K562 (cell line): ENCODE measurements around the gene TESK2. TPM values are rescaled to one million over a fixed set of nuclear protein-coding genes. Genes with fewer than 3 reads are reported as not detected.

Source experiments
- ATAC-seq: fragments of 200-7000 bp; cut with Tn5 transposase; 3 replicates; pipeline ENCODE4 v1.9.1; 2020; ENCODE audit warnings: moderate library complexity
- BruUV-seq: library from RNA; stranded (reverse); fragments of 400-500 nt; replicated peaks from 2 replicates; lab custom pipeline; 2021; lab: Mats Ljungman, UMichigan
- CTCF ChIA-PET: fragments of 300-600 bp; formaldehyde crosslinking; extraction: SDS; loops from one replicate; lab custom pipeline; 2021; ENCODE audit warnings: low intra/inter-chr PET ratio; lab: Yijun Ruan, JAX
- POLR2A ChIA-PET: fragments of 300-600, 350-650 bp; sonication (Branson Sonifier 250); formaldehyde crosslinking; extraction: SDS; loops from one replicate; lab custom pipeline; 2021; ENCODE audit warnings: antibody characterized with exemption, inconsistent platforms; lab: Yijun Ruan, JAX
- DNase-seq, 4 experiments: peaks; one replicate each; pipeline versions ENCODE4 v3.0.0 to v3.0.0-alpha.2; 2011 to 2018; ENCODE audit warnings: low spot score in 3 of 4, mixed read lengths in 3 of 4; ENCODE audit errors: extremely low read depth in 1 of 4
- FAIRE-seq: peaks from 2 replicates; lab custom pipeline; 2011; peaks lifted over from hg19 to GRCh38; lab: Jason Lieb, UNC
- H2AFZ ChIP-seq: 2 replicates; pipeline ENCODE4 v1.6.0; 2011; ENCODE audit warnings: low read depth, low read length, control low read depth, inconsistent platforms
- H3K27ac ChIP-seq: fragments of 200-600 bp; 3 replicates; pipeline ENCODE4 v1.8.0; 2011; ENCODE audit warnings: low read depth, mild to moderate bottlenecking, control low read depth, inconsistent platforms, low read length, moderate library complexity, mixed read lengths; ENCODE audit errors: extremely low read depth
- H3K27me3 ChIP-seq, 2 experiments: fragments of 300-600 bp in 1 of 2; 2 replicates in 1 of 2; 3 replicates in 1 of 2; pipeline versions ENCODE4 v1.6.0 to v1.8.0; 2011; ENCODE audit warnings: inconsistent platforms in 2 of 2, low read length in 2 of 2, mild to moderate bottlenecking in 1 of 2, mixed read lengths in 1 of 2, moderate library complexity in 1 of 2; ENCODE audit not compliant: control insufficient read depth in 2 of 2, insufficient read depth in 2 of 2
- H3K36me3 ChIP-seq: fragments of 300-600 bp; 3 replicates; pipeline ENCODE4 v1.8.0; 2011; ENCODE audit warnings: mild to moderate bottlenecking, low read length, inconsistent platforms; ENCODE audit not compliant: control insufficient read depth, insufficient read depth
- H3K4me1 ChIP-seq, 2 experiments: fragments of 200-600 bp in 1 of 2; replicated peaks in 1 of 2; 2 replicates in 1 of 2; 3 replicates in 1 of 2; pipeline versions ENCODE4 v1.5.1 to v1.8.0; 2011; ENCODE audit warnings: inconsistent platforms in 2 of 2, low read length in 2 of 2, mild to moderate bottlenecking in 1 of 2, mixed read lengths in 1 of 2, moderate library complexity in 1 of 2; ENCODE audit not compliant: control insufficient read depth in 2 of 2, insufficient read depth in 2 of 2
- H3K4me2 ChIP-seq: 2 replicates; pipeline ENCODE4 v1.6.1; 2011; ENCODE audit warnings: low read length, control low read depth, inconsistent platforms, mixed read lengths; ENCODE audit not compliant: insufficient read depth
- H3K4me3 ChIP-seq: fragments of 200-600 bp; sonication (generic), shearing (Covaris generic); 2 replicates; pipeline ENCODE4 v1.5.1; 2016; ENCODE audit warnings: control low read depth, inconsistent platforms
- H3K79me2 ChIP-seq: fragments of 200-600 bp; 3 replicates; pipeline ENCODE4 v1.8.0; 2011; ENCODE audit warnings: low read length, inconsistent platforms; ENCODE audit not compliant: control insufficient read depth, insufficient read depth
- H3K9ac ChIP-seq, 2 experiments: 2 replicates each; pipeline versions ENCODE4 v1.6.0 to v1.6.1; 2011; ENCODE audit warnings: low read depth in 2 of 2, low read length in 2 of 2, control low read depth in 1 of 2, inconsistent platforms in 1 of 2, mild to moderate bottlenecking in 1 of 2, mixed read lengths in 1 of 2; ENCODE audit not compliant: insufficient read depth in 1 of 2
- H3K9me1 ChIP-seq: one replicate; pipeline ENCODE4 v1.6.0; 2011; ENCODE audit warnings: inconsistent platforms, mild to moderate bottlenecking, low read length, moderate library complexity; ENCODE audit not compliant: control insufficient read depth, insufficient read depth
- H3K9me3 ChIP-seq: replicated peaks from 2 replicates; pipeline ENCODE4 v1.5.1; 2011; ENCODE audit warnings: low read depth, low read length, inconsistent platforms; ENCODE audit not compliant: control insufficient read depth, insufficient read depth
- H4K20me1 ChIP-seq: replicated peaks from 2 replicates; pipeline ENCODE4 v1.6.1; 2011; ENCODE audit warnings: low read length, inconsistent platforms, mixed read lengths; ENCODE audit not compliant: control insufficient read depth, insufficient read depth
- CHCHD3 ChIP-seq: fragments of 250-450 bp; sonication (Bioruptor Pico); IDR thresholded peaks from 2 replicates; pipeline ENCODE4 v2.1.2; 2022; ENCODE audit warnings: mild to moderate bottlenecking
- L3MBTL2 ChIP-seq: fragments of 450-650 bp; IDR thresholded peaks from 2 replicates; pipeline ENCODE4 v1.6.1; 2016; ENCODE audit warnings: mild to moderate bottlenecking, moderate library complexity
- MGA ChIP-seq: fragments of 450-650 bp; IDR thresholded peaks from 2 replicates; pipeline ENCODE4 v1.6.1; 2016; ENCODE audit warnings: mild to moderate bottlenecking, moderate library complexity
- MTA3 ChIP-seq: fragments of 450-650 bp; formaldehyde crosslinking; IDR thresholded peaks from 2 replicates; pipeline ENCODE4 v1.6.1; 2017; ENCODE audit warnings: mild to moderate bottlenecking, borderline replicate concordance
- MYC ChIP-seq, 2 experiments: fragments of 250-450 bp in 1 of 2; sonication (Bioruptor Pico) in 1 of 2; IDR thresholded peaks; 2 replicates each; pipeline versions ENCODE4 v1.5.1 to v1.6.1; 2012 to 2021; ENCODE audit warnings: low read depth in 2 of 2, borderline replicate concordance in 1 of 2, improper control_type of control experiment in 1 of 2, low read length in 1 of 2, mild to moderate bottlenecking in 1 of 2, moderate library complexity in 1 of 2
- WGBS: fragments of 100-300 bp; shearing (Covaris generic); methylation state at CpG from one replicate; pipeline ENCODE4 v1.1.6; 2016; ENCODE audit warnings: low coverage, mixed read lengths; ENCODE audit not compliant: insufficient coverage; ENCODE audit errors: missing lambda C conversion rate; 5-methylcytosine and 5-hydroxymethylcytosine counted together
- in situ Hi-C: fragments of 300-500 bp; cut with MboI; formaldehyde crosslinking; loops from 4 replicates; pipeline ENCODE4 v1.15.0; 2018; ENCODE audit warnings: inconsistent platforms, mixed read lengths
- intact Hi-C: fragments of 100-400 bp; cut with micrococcal nuclease; formaldehyde crosslinking; loops from 2 replicates; pipeline ENCODE4 v1.14.2; 2022
- polyA plus RNA-seq, 8 experiments: library from polyadenylated mRNA; depleted of rRNA in 4 of 8; stranded (reverse) in 5 of 8; unstranded in 3 of 8; fragments of >200 nt; fragmentation: Nextera tagmentation in 2 of 8; fragmentation: Illumina TruSeq in 1 of 8; extraction: Ambion mirVana in 2 of 8; extraction: Trizol in 1 of 8; gene quantifications; 2 replicates each; pipeline versions ENCODE4 v1.2.1 to v1.2.3, GENCODE V29; 2011 to 2014; ENCODE audit warnings: inconsistent platforms in 1 of 8, missing spikeins in 1 of 8
- total RNA-seq, 7 experiments: library from RNA; depleted of rRNA in 6 of 7; stranded (reverse); fragments of >200 nt in 6 of 7; fragmentation: Illumina TruSeq in 2 of 7; extraction: Trizol in 2 of 7; gene quantifications; 2 replicates each; pipeline versions ENCODE4 v1.2.1 to v1.2.3, GENCODE V29; 2011 to 2021; ENCODE audit warnings: low replicate concordance in 1 of 7
- TF ChIP-seq, protein P1 (sequence below), 2 experiments: fragments of 450-650 bp; conservative IDR thresholded peaks; 2 replicates each; pipeline ENCODE4 v1.6.1; 2017; ENCODE audit warnings: mild to moderate bottlenecking in 2 of 2, moderate library complexity in 2 of 2

Gene TESK2
- total and polyA plus RNA-seq, 9 of the 15 experiments (the other 6 are each of a cell fraction or from before 2014, with no cell fraction given) = 1.6 to 5.3 (median 3.7) TPM

GRCh38 chr1:45536886-45537285 is 45.9 kb upstream of the TESK2 start:
- H3K27ac ChIP-seq = no peak overlapping the region
- no peaks in the 10 kb centered on the region for H3K27me3 ChIP-seq
- no peak overlapping the region; the same call in 1 of the 2 replicates for H3K4me2 ChIP-seq
- no peaks in the 10 kb centered on the region for H3K9me3 ChIP-seq
- in situ Hi-C loops = no loop called here
- H2AFZ ChIP-seq = peak overlapping the region; percentile 76
- ATAC-seq (peak; percentile 88), DNase-seq (peak; percentile 60 to 79 (median 71)), FAIRE-seq (peak; percentile 83)
- H3K4me3 ChIP-seq = no peak overlapping the region
- ChIA-PET CTCF (no interaction called here), POLR2A (interaction anchor here (0.6 to 10.3 kb wide), 9 partner anchors 9 to 47 kb away, joined by 4 to 135 read pairs (median 6); partner anchors contain the start of genes AKR1A1, NASP and PRDX1)
- no peaks in the 10 kb centered on the region for H3K36me3 ChIP-seq
- H3K4me1 ChIP-seq = peaks cover 3 to 16% of the 10 kb centered on the region in 2 experiments
- no TSS peak for BruUV-seq
- WGBS = 6% methylated on average over 4 of the region's 4 CpGs
- no peaks in the 10 kb centered on the region for H3K79me2 ChIP-seq
- no peaks in the 10 kb centered on the region for H3K9me1 ChIP-seq
- H3K9ac ChIP-seq = peak overlapping the region in 1 of 2 experiments; percentile 13; a peak in 1 of 4 replicates
- intact Hi-C loops = no loop called here
- H4K20me1 ChIP-seq = no peaks in the 10 kb centered on the region
- TF ChIP-seq MYC (IDR thresholded peaks at IDR 0.05; ENCODE audit: low read depth, low read length) = 0 out of 2 replicates have a peak, but pooled peaks have one; percentile 10
- TF ChIP-seq MYC (CRISPR knock-in tag; IDR thresholded peaks at IDR 0.05; ENCODE audit: borderline replicate concordance, low read depth) = no peak
- TF ChIP-seq L3MBTL2 = peak; percentile 45; the same call in 1 of the 2 replicates
- TF ChIP-seq, protein P1, sequence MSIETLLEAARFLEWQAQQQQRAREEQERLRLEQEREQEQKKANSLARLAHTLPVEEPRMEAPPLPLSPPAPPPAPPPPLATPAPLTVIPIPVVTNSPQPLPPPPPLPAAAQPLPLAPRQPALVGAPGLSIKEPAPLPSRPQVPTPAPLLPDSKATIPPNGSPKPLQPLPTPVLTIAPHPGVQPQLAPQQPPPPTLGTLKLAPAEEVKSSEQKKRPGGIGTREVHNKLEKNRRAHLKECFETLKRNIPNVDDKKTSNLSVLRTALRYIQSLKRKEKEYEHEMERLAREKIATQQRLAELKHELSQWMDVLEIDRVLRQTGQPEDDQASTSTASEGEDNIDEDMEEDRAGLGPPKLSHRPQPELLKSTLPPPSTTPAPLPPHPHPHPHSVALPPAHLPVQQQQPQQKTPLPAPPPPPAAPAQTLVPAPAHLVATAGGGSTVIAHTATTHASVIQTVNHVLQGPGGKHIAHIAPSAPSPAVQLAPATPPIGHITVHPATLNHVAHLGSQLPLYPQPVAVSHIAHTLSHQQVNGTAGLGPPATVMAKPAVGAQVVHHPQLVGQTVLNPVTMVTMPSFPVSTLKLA (conservative IDR thresholded peaks at IDR 0.05) = peak in 1 of 2 experiments; percentile 45; a peak in 1 of 4 replicates
- TF ChIP-seq CHCHD3 (CRISPR knock-in tag) = no peak
- TF ChIP-seq MTA3 = no peak
- TF ChIP-seq MGA = peak; percentile 46
